ENCODE measurements around the gene CCDC57.

- TF ChIP-seq CTCF (IDR thresholded peaks at IDR 0.05; ENCODE audit: insufficient read depth, low read length, poor library complexity, severe bottlenecking): no peak
- no peak for TF ChIP-seq EZH2phosphoT487 (conservative IDR thresholded peaks at IDR 0.05; ENCODE audit: low read length)
Measured at GRCh38 chr17:82056729-82057621, 155.7 kb downstream of the CCDC57 start.

Data from SU-DHL-6 (cell line).